ENCODE data around the gene GSS.

GSS gene

DNA sequence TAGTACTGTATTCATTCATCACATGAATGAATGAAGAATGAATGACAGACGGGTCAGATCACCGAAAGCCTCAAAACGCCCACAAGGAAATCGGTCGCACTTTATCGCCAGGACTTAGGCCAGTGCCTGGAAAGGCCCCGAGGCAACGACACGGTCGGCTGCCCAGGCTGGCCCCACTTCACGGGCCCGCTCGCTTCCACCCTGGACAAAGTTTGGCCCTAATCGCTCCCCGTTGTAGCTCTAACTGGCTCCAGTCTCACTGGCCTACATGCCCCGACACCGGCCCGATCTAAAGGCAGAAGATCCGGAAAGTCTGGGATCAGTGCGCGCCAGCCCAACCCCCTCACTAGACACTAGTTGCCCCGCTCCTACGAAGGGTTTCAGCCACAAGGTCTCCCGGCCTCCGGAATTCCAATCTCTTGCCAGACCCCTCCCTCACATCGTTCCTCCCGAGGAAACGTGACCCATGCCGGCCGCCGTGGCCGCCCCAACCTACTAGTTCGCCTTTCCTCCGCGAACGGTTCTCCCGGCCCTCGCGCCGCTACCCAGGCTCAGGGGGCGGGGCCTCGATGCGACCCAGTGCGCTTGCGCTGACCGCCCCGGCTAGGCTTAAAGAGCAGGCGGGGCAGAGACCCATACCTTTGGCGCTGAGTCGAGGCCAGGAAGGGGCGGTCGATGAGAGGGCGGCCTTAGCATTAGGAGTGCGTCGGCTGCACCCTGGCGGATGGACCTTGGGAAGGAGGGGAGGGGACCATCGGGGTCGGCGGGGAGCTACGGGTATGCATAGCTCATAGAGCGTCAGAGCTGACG is at the start of gene GSS, which contains the start of gene MYH7B:
Gene GSS, minus strand, starts transcription at position 576 of the 810 bp plus-strand sequence. CDS start 3,954 bp downstream, outside the sequence.
Gene MYH7B, plus strand, starts transcription at position 638 of the 810 bp plus-strand sequence. CDS start 22,138 bp downstream, outside the sequence.
- DNase-seq (ENCODE audit: insufficient read length, low spot score) (peak; percentile 99), FAIRE-seq (peak; percentile 96)

DNA sequence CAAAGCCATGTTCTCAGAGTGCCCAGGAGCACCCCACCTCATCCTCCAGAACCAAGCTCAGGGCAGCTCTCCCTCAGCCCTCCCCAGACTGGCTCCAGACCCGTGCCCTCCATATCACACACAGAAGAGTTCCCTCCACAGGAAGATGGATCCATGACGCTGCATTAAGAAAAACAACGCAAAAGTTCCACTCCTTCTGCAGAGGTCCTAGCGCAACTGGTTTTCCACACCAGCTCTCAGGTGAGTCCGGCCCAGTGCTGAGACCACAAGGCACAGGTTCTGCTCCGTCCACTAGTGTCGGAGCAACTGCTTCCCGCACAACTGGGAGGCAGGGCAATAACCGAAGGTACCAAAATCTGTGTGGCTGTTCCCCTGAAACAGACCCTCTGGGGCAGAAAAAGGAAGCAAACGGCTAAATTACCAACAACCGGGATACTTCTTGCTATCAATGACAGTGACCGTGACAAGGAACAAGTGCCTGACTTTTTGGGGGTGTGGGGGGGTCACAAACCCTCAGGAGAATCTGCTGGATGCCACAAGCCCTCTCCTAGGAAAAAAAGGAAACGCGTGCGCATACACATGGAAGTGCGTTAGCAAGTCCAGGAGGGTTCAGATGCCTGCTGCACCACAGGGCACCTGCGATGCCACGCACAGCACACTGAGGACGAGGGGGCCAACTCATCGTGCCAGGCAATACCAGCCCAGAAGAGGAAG is 49.3 kb upstream of the GSS start:
- FAIRE-seq, result no peak
- no peak for DNase-seq (ENCODE audit: insufficient read length, low spot score)

DNA sequence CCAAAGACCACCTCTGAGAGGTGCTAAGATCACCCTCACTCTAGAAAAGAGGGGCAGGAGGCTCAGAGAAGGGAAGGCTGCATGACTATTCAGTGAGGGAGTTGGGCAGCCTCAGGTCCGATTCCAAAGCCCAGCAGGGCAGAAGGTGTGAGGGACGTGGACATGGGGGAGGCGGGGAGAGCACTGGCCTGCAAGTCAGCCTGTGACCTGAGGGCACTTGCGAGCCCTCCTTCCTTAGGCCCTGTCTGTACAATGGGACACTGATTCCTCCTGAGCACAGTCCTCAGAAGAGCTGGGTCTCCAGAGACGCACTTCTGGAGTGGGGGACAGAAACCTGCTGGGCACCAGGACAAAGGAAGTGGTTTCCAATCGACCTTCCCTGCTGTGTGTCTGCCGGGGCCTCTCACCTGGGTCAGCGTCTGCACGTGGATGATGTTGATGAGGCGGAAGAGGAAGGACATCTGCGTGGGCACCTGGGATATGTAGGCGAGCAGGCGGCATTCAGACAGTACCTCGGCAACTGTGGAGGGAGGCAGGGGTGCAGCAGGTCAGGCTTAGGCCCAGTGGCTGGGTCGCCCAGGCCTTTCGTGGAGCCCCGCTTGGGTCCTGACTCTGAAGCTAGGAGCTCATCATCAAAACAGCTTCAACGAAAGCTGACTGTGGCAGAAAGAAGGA is 48.6 kb upstream of the GSS start:
- FAIRE-seq (no peak), DNase-seq (ENCODE audit: insufficient read length, low spot score) (no peak)

DNA sequence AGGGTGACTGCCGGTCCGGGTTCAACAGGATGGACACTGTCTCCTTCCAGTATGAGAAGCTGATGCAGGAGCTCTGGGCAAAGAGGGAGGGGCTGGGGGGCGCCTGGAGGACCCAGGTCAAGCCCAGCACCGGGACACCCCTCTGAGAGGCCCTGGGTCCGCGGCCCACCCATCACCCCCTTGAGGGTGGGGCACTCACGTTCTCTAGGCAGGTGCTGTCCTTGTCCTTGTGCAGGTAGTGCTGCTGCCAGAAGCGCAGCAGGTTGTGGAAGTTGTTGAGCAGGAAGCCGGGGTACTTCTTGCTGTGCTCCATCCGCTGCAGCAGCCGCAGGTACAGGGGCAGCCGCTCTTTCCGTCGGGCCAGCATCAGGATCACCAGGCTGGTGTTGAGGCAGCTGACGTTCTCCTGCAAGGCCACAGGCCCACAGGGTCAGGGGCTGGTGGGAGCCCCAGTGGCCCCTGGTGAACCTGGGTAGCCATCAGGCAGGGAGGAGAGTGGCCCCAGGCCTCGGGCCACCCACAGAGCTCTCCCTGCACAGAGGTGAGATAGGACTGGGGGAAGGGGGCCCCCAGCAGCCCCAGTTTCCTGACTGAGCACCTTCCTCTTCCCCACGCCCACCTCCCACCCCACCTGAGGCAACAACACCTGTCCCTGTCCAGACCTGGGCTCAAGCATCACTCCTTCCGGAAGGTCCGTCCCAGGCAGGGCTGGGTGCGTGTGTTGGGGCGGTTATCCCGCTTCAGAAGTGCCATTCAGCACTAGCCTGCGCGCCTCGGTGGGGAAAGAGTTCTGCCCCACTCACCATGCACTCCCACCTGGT is 47.8 kb upstream of the GSS start:
- DNase-seq (ENCODE audit: insufficient read length, low spot score), result no peak
- no peak for FAIRE-seq

DNA sequence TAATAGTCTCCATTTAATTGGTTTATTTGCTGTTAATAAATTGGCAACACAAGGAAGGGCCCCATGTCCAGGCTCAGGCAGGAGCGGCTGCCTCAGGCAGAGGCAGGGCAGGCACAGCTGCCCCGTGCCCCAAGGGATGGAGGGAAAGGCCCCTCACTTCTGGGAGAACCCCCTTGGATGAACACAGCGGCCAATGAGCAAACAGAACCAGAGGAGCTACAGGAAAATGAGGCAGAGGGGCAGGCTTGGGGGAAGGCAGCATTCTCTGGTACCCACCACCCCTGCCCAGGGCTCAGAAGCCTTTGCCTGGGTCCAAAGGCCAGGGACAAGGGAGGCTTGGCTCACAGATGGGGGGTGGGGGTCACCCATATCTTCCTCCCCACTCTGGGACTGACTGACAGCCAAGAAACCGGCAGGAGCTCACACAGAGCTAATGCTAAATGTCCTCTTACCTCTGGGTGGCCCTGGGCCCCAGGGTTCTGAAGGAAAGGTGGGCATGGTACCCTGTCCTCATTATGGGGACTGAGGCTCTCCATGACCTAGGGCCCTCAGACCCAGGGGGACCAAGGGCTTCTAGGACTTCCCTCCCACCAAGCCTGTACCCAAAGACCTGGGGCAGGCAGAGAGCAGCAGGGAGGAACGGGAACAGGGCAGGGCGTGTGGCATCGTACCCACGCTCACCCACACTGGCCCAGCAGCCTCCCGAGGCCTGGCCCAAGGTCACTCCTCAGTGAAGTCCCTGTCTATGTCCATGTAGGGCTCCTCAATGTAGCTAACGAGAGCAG is 47.0 kb upstream of the GSS start:
- no peak for FAIRE-seq
- no peak for DNase-seq (ENCODE audit: insufficient read length, low spot score)

DNA sequence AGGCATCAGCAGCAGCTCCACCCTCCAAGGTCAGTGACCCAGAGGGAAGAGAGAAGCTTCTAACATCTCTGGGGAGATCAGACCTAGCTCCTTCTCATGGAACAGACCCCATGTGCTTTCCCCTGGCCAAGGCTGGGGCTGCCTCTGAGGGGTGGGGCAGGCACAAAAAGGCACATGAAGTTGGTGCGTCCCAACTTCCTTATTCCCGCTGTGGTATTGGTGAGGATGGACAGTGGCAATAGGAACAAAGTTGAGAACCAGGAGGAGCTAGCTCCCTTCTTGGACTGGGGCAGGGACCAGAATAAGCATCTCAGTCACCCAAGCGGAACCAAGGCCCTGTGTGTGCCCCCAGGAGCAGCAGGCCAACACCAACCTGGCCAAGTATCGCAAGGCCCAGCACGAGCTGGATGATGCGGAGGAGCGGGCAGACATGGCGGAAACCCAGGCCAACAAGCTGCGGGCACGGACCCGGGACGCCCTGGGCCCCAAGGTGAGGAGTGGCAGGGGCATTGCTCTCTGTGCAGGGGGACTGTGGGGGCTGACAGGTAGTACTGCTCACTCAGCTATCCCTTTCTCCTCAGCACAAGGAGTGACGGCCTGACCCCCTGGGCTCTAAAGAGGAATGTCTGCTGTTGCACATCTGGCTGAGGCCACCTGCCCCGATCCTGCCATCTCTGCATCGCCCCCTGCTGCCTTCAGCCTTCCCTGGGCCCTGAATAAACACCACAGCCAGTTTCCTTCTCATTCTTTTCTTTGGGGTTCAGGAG is 46.2 kb upstream of the GSS start:
- no peak for FAIRE-seq
- DNase-seq (ENCODE audit: insufficient read length, low spot score), result no peak

DNA sequence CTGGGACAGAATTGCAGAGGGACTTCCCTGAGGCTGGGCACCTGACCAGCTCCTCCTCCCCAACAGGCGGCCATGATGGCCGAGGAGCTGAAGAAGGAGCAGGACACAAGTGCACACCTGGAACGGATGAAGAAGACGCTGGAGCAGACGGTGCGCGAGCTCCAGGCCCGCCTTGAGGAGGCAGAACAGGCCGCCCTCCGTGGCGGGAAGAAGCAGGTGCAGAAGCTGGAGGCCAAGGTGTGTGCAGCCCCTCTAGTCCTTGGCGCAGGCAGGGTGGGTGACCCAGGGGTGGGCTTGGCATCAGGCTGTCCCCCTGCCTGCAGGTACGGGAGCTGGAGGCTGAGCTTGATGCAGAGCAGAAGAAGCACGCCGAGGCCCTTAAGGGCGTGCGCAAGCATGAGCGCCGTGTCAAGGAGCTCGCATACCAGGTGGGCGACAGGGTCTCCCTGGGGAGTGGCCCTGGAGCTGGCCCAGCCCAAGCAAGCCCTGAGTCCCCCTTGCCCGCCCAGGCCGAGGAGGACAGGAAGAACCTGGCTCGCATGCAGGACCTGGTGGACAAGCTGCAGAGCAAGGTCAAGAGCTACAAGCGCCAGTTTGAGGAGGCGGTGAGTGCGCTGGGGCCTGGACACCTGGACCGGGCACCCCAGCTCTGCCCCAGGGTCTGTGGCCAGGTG is 45.5 kb upstream of the GSS start:
- DNase-seq (ENCODE audit: insufficient read length, low spot score) (no peak), FAIRE-seq (no peak)

DNA sequence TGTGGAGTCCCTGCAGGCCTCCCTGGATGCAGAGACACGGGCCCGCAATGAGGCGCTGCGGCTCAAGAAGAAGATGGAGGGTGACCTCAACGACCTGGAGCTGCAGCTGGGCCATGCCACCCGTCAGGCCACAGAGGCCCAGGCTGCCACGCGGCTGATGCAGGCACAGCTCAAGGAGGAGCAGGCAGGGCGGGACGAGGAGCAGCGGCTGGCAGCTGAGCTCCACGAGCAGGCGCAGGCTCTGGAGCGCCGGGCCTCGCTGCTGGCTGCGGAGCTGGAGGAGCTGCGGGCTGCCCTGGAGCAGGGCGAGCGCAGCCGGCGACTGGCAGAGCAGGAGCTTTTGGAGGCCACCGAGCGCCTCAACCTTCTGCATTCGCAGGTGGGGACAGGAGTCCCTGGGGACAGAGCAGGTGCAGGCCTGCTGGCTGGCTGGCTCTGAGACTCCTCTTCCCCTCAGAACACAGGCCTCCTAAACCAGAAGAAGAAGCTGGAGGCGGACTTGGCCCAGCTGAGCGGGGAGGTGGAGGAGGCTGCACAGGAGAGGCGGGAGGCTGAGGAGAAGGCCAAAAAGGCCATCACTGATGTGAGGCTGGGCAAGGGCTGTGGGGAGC is 44.8 kb upstream of the GSS start:
- DNase-seq (ENCODE audit: insufficient read length, low spot score) (no peak), FAIRE-seq (no peak)

DNA sequence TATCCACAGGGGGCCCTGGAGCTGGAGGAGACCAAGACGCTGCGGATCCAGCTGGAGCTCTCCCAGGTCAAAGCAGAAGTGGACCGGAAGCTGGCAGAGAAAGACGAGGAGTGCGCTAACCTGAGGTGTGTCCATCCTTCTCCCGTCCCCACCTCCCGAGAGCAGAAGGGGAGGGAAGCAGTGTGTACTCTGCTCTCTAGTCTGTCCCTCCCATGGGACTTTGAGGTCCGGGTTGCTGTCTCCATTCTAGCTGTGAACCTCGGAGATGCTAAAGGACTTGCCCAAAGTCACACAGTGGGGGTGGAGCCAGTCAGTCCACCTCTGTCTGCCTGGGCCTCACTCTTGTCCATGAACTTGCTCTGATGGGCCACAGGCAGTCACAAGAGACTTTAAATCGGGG is 44.2 kb upstream of the GSS start:
- no peak for DNase-seq (ENCODE audit: insufficient read length, low spot score)
- no peak for FAIRE-seq

DNA sequence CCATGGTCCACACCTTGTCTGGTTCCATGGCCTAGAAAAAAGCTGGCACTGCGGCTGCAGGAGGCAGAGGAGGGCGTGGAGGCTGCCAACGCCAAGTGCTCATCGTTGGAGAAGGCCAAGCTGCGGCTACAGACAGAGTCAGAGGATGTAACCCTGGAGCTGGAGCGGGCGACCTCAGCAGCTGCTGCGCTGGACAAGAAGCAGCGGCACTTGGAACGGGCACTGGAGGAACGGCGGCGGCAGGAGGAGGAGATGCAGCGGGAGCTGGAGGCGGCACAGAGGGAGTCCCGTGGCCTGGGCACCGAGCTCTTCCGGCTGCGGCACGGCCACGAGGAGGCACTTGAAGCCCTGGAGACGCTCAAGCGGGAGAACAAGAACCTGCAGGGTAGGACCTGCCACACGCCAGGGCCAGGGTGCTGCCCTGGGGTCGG is 43.4 kb upstream of the GSS start:
- DNase-seq (ENCODE audit: insufficient read length, low spot score) (no peak), FAIRE-seq (no peak)

DNA sequence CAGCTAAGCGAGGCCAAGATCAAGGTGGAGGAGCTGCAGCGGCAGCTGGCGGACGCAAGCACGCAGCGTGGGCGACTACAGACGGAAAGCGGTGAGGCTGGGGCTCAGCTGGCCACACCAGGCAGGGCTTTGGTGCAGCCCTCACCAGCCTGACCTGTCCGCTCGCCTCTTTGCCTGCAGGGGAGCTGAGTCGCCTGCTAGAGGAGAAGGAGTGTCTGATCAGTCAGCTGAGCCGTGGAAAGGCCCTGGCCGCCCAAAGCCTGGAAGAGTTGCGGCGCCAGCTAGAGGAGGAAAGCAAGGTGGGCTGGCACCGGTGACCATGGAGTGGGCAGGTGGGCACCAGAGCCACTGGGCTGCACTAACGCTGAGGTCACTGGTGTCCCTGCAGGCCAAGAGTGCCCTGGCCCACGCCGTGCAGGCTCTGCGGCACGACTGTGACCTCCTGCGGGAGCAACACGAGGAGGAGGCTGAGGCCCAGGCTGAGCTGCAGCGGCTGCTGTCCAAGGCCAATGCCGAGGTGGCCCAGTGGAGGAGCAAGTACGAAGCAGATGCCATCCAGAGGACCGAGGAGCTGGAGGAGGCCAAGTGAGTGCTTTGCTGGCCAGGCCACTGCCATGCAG is 42.8 kb upstream of the GSS start:
- DNase-seq (ENCODE audit: insufficient read length, low spot score), result no peak
- FAIRE-seq, result no peak

DNA sequence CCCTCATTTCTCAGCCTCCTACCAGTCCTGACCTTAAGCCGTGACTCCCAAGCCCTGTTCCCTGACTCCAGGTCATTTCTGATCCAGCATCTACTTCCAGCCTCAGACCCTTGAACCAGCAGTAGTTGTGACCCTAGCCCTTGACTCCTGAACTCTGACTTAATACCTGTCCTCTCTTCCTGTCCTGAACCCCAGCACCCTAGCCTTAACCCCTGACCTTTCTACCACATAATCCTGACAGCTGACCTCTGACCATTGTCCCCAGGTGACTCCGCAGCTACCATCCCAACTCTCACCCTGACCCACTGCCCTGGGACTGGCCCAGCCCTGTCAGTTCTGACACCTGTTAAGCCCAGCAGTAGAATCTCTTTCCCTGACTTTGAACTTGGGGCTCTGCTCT is 42.2 kb upstream of the GSS start:
- no peak for FAIRE-seq
- DNase-seq (ENCODE audit: insufficient read length, low spot score), result no peak

DNA sequence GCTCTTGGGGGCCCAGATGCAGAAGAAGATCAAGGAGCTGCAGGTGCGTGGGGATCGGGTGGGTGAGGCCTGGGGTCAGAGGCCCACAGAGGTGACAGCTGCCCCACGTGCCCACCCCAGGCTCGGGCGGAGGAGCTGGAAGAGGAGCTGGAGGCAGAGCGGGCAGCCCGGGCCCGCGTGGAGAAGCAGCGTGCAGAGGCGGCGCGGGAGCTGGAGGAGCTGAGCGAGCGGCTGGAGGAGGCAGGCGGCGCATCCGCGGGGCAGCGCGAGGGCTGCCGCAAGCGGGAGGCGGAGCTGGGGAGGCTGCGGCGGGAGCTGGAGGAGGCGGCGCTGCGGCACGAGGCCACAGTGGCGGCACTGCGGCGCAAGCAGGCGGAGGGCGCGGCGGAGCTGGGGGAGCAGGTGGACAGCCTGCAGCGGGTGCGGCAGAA is 41.5 kb upstream of the GSS start:
- FAIRE-seq, result no peak
- no peak for DNase-seq (ENCODE audit: insufficient read length, low spot score)

DNA sequence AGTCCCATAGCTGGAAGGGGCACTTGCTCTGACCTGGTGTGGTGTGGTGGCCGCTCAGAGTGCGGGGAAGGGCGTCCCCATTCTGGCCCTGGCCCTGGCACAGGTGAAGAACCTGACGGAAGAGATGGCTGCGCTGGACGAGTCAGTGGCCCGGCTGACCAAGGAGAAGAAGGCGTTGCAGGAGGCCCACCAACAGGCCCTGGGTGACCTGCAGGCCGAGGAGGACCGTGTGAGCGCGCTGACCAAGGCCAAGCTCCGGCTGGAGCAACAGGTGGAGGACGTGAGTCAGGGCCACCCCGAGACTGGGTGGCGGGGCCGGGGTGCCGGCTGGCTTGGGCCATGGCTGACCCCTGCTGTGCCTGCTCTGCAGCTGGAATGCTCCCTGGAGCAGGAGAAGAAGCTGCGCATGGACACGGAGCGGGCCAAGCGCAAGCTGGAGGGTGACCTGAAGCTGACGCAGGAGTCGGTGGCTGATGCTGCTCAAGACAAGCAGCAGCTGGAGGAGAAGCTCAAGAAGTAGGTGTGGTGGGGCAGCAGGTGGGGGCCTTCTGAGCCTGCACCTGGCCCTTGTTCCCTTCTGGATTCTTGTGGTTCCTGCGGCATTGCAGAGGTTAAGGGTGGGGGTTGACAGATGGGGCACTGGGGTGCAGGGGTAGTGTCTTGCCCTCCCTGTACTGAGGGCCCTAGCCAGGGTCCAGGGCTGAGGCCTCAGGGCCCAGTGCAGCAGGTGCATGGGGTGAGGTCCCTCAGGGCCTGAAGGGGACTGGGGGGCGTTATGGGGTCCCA is 40.8 kb upstream of the GSS start:
- FAIRE-seq (no peak), DNase-seq (ENCODE audit: insufficient read length, low spot score) (no peak)

DNA sequence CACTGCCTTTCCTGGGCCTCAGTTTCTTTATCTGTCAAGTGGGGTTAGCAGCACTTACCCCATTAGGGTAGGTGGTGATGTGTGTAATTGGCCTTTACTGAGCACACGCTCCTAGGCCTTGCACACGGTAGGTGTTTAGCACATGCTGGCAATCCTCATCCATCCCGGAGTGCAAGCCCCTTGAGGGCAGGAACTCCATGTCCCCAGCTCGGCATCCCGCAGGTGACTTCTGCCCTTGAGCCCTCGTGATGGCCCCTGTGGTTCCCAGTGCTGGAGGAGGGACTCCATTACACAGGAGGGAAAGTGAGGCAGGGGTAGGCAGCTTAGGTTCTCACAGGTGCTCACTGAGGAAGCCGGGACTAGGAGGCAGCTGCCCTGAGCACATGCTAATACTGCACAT is 40.1 kb upstream of the GSS start:
- FAIRE-seq (no peak), DNase-seq (ENCODE audit: insufficient read length, low spot score) (no peak)

DNA sequence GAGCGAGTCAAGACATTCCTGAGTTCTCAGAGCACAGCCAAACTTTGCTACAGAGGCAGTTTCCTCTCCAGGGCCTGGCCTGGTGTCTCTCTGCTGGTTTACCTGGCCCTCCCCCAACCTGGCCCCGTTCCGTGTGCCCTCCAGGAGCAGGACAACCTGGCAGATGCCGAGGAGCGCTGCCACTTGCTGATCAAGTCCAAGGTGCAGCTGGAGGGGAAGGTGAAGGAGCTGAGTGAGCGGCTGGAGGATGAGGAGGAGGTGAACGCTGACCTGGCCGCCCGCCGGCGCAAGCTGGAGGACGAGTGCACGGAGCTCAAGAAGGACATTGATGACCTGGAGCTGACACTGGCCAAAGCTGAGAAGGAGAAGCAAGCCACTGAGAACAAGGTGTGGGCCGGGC is 39.6 kb upstream of the GSS start:
- DNase-seq (ENCODE audit: insufficient read length, low spot score), result no peak
- no peak for FAIRE-seq
